GM21723 (cell line): Measurements from ENCODE around the gene STIM1.
"Not testable (repeated sequence)": the region's sequence is repeated elsewhere in the genome, so short reads cannot be mapped to it uniquely, and the experiment has no call there.

ENCODE experiments used
- ATAC-seq: cut with Tn5 transposase; IDR thresholded peaks from one replicate; pipeline ENCODE4 v1.9.1; 2021; ENCODE audit warnings: mild to moderate bottlenecking, moderate library complexity; ENCODE audit not compliant: unreplicated experiment

The STIM1 gene

GRCh38 chr11:4093519-4094347 lies 238.3 kb downstream of the STIM1 start:
- ATAC-seq, result no peak

GRCh38 chr11:4094348-4095291 lies 239.2 kb downstream of the STIM1 start, which contains the start of gene RRM1:
Gene RRM1 (plus strand): TSS chr11:4094799. CDS start chr11:4095013, 214 bp downstream.
- peak; percentile 92 for ATAC-seq

- ATAC-seq, result no peak
These were observed 240.2 kb downstream of the STIM1 start for GRCh38 chr11:4095509-4096230.

GRCh38 chr11:4098026-4098621 lies 242.7 kb downstream of the STIM1 start:
- no peak for ATAC-seq

GRCh38 chr11:4102711-4103110 lies 247.2 kb downstream of the STIM1 start:
- no peak for ATAC-seq

GRCh38 chr11:4103269-4103668 lies 247.8 kb downstream of the STIM1 start:
- ATAC-seq, result no peak

- no peak for ATAC-seq
These were observed 250.5 kb downstream of the STIM1 start for GRCh38 chr11:4105916-4106315.

GRCh38 chr11:4111834-4112233 lies 256.4 kb downstream of the STIM1 start:
- ATAC-seq, result no peak

GRCh38 chr11:4115128-4115527 lies 259.7 kb downstream of the STIM1 start:
- ATAC-seq, result no peak

GRCh38 chr11:4118107-4118506 lies 262.6 kb downstream of the STIM1 start:
- no peak for ATAC-seq

- no peak for ATAC-seq
These were observed 267.8 kb downstream of the STIM1 start for GRCh38 chr11:4123218-4123617.

- ATAC-seq, result no peak
These were observed 269.7 kb downstream of the STIM1 start for GRCh38 chr11:4125141-4125540.

GRCh38 chr11:4127357-4127756 lies 271.9 kb downstream of the STIM1 start:
- ATAC-seq, result no peak

GRCh38 chr11:4130219-4130618 lies 274.8 kb downstream of the STIM1 start:
- ATAC-seq, result not testable (repeated sequence)

- no peak for ATAC-seq
These were observed 279.3 kb downstream of the STIM1 start for GRCh38 chr11:4134806-4135205.

GRCh38 chr11:4138497-4138896 lies 283.0 kb downstream of the STIM1 start:
- ATAC-seq, result no peak

- no peak for ATAC-seq
These were observed 284.7 kb downstream of the STIM1 start for GRCh38 chr11:4140067-4140636.
